CD4-positive, alpha-beta T cell treated with Interleukin-15 for 4 hours (primary cell): ENCODE measurements around the gene PTGES3L.
"Not testable (repeated sequence)": the region's sequence is repeated elsewhere in the genome, so short reads cannot be mapped to it uniquely, and the experiment has no call there.

Experiments used
- DNase-seq: peaks from one replicate; pipeline ENCODE4 v3.0.0-alpha.2; 2020; ENCODE audit warnings: low spot score

Gene PTGES3L

DNA sequence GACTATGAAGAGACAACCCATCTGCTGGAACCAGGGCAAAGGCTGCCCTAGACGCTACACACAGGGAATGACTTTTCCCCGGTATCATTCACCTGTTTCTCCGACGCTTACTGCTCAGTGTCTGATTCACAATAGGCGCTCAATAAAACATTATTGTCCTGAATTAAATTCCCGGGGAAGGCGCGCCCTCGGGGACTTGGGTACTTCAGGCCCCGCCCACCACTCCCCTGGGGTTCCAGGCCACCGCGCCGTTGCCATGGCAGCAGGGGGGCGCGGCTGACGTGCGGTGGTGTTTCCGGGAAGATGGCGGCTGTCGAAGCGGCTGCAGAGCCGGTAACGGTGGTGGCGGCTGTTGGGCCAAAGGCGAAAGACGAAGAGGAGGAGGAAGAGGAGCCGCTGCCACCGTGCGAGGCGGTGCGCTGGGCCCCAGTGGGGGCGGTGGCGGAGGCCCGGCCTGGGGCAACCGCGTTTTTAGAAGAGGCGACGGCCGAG lies 440 bp upstream of the PTGES3L start, which contains the start of gene RUNDC1:
Gene RUNDC1 (plus strand): TSS at position 292 of the 492 bp plus-strand sequence. CDS start 12 bp downstream, at position 304.
- DNase-seq: peak; percentile 89

DNA sequence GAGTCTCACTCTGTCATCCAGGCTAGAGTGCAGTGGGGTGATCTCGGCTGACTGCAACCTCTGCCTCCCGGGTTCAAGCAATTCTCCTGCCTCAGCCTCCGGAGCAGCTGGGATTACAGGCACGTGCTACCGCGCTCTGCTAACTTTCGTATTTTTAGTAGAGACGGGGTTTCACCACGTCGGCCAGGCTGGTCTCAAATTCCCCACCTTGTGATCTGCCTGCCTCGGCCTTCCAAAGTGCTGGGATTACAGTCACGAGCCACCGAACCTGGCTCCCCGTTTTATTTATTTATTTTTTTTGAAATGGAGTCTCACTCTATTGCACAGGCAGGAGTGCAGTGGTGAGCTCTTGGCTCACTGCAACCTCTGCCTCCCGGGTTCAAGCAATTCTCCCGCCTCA lies 4.2 kb downstream of the PTGES3L start:
- not testable (repeated sequence) for DNase-seq

DNA sequence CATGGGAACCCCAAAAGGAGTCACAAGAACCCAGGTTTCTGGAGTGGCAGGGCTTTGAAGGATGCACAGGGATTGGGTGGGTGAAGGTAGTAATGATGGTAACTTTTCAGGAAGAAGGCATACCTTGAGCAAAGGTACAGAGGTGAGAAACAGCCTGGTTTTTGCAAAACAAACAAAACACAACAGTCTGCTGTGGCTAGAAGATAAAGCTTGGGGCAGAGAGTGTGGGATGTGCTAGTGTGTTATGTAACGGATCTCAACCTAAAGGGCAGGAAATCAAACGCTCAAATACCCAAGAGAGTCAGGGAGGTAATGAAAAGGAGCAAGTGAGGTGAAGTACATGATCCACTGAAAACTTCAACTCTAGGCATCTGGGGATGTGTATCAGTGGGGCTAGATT lies 4.6 kb downstream of the PTGES3L start:
- no peak for DNase-seq

DNA sequence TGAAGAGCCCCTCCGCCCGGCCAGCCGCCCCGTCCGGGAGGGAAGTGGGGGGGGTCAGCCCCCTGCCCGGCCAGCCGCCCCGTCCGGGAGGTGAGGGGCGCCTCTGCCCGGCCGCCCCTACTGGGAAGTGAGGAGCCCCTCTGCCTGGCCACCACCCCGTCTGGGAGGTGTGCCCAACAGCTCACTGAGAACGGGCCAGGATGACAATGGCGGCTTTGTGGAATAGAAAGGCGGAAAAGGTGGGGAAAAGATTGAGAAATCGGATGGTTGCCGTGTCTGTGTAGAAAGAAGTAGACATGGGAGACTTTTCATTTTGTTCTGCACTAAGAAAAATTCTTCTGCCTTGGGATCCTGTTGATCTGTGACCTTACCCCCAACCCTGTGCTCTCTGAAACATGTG lies 6.6 kb downstream of the PTGES3L start:
- DNase-seq: not testable (repeated sequence)

DNA sequence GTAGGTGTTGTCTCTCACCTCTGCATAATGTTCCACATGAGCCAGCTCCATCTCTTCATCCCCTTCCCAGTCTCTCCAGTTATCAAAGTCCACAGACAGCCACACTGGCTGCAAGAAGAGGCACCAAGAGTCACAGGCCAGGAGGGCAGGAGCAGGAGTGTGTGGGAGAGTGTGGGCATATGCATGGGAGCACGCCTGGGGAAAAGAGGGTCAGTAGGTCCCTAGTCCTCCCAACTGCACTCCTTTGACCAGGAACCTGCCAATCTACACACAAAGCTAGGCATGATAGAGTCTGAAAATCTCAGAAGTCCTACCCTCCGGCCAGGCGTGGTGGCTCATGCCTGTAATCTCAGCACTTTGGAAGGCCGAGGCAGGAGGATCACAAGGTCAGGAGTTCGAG lies 8.3 kb downstream of the PTGES3L start:
- DNase-seq: no peak

DNA sequence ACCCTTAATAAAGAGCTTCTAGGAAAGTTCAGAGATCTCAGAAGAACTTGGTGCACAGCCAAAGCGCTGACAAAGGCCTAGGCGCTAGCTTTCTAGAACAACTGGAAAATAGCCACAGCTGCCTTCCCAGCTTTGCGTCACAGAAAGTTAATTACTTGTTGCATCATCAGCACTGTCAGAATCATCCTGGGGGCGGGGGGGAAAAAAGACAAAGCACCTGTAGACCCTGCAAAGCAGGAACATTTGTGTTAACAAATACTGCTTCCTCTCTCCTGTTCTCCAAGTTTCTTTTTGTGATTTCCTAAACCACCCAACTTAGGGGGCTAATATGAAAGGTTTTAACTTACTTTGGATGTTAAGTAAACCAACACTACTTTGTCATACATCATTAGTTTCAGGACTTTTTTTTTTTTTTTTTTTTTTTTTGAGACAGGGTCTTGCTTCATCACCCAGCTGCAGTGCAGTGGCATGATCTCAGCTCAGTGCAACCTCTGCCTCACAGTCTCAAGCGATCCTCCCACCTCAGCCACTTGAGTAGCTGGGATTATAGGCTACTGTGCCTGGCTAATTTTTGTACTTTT lies 10.8 kb downstream of the PTGES3L start:
- no peak for DNase-seq

DNA sequence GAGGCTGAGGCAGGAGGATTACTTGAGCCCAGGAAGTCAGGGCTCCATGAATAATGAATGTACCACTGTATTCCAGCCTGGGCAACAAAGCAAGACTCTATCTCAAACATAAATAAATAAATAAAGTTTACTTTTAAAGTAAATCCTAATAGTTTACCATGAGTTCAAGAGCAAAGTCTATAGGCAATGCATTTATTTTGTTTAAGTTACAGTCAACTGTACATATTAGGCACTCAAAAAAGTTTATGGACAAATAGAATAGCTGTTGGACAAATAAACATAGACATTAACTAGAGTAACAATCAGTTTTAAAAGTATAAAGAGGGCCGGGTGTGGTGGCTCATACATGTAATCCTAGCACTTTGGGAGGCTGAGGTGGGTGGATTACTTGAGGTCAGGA lies 12.0 kb downstream of the PTGES3L start:
- no peak for DNase-seq

DNA sequence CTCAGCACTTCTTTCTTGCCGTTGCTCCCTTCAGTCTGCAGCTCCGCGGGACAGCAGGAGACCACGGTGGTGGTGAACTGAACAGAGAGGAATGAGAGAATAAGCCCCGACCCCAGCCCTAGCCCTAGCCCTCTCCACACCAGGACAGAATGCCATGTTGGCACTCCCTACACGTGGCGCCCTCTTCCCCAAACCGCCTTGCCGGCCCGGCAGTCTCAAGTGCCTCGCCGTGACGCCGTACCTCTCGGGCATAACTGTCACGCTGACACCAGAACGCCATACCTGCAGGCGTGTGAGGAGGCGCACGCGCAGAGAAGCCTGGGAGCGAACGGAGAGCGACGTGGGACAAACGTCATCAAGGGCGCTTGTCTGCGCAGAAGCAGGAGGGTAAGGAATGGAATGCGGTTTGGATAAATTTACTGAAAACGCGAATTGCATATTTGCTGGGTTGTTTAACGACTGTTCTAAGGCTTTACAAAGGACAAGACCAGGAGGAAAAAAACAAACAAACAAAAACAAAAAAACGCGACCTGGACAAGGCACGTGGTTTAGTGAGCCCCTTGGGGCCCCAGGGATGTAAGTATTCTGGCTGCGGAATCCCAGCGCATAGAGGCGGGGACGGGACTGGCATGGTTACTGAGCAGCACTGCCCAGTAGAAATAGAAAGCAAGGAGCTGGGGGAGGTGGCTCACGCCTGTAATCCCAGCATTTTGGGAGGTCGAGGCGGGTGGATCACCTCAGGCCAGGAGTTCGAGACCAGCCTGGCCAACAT lies 15.5 kb downstream of the PTGES3L start, which contains the start of gene AARSD1:
Gene AARSD1 (minus strand): TSS at position 294 of the 772 bp plus-strand sequence. CDS start 14 bp downstream, at position 280.
- peak; percentile 92 for DNase-seq

DNA sequence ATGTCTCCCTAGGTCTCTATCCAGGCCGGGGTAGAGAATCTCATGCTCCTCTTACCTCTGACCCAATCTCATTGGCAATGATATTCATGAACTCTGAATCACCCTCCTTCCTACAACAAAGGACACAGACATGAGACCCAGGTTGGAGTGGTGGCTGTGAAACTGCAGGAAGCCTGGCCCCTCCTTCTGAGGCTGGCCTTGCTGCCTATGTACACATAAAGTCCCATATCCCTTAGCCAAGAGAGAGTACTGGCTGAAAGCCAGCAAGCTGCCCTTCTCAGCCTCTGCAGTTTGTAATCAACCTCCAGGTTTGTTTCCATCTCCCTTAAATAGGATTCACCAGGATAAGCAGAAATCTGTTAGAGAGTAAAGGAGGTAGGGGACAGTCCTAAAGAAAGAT lies 26.2 kb downstream of the PTGES3L start:
- DNase-seq: no peak

DNA sequence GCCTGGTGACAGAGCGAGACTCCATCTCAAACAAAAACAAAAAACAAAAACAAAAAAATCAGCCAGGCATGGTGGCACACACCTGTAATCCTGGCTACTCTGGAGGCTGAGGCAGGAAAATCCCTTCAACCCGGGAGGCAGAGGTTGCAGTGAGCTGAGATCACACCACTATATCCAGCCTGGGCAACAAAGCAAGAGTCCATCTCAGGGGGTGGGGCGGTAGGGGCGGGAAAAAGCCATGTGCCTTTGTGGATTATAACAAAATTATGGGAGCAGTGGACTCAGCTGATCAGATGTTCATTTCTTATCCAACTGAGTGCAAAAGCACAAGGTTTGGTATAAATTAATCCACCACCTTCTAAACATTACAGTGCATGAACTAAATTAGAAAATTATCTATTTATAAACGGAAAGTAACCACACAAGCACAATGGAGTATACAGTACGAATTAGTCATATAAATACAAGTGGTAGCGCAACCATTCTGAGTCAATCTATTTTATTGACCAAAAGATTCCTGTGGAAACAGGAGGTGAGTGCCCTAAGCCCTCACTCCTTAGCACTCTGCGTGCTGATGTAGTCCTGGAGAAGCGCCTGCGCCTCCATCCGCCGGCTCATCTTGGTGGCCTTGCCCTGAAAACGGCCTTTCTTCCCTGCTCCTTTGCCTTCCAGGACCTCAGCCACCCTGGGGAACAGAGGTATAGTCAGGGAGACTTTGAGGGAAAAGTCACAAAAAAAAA lies 29.7 kb downstream of the PTGES3L start:
- DNase-seq: no peak

DNA sequence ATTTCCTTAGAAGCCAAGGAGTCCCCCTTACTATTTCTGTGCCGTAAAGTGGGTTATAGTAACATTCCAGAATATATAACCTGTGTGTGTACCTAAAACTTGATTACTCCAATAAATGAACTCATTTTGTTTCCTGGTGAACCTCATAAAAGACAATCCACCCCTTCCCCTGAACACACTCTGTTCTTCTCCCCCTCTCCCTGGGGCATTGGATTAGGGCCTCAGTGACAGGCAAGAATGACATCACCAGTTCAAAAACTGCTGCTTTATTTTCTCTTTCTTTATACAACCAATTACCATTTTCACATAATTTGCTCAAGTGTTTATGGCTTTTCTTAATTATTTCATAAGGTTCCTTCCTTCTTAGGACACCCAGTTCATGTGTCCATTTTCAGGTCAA lies 33.1 kb downstream of the PTGES3L start:
- DNase-seq: no peak

DNA sequence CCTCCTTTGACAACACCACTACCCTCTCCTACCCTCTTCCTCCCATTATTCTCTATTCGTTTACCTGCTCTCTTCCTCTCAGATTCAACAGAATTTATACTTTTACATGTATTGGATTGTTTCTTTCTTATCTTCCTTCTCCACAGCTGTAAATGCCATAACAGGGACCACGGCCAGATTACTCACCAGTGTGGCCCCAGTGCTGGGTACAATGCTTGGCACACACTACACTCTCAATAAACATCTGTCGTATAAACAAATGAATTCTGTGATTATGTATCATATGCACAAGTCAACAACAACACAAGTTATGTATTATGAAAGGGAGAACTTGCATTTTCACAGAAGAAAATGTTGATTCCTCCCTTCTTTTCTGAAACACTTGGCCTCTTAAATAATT lies 35.7 kb downstream of the PTGES3L start:
- no peak for DNase-seq

DNA sequence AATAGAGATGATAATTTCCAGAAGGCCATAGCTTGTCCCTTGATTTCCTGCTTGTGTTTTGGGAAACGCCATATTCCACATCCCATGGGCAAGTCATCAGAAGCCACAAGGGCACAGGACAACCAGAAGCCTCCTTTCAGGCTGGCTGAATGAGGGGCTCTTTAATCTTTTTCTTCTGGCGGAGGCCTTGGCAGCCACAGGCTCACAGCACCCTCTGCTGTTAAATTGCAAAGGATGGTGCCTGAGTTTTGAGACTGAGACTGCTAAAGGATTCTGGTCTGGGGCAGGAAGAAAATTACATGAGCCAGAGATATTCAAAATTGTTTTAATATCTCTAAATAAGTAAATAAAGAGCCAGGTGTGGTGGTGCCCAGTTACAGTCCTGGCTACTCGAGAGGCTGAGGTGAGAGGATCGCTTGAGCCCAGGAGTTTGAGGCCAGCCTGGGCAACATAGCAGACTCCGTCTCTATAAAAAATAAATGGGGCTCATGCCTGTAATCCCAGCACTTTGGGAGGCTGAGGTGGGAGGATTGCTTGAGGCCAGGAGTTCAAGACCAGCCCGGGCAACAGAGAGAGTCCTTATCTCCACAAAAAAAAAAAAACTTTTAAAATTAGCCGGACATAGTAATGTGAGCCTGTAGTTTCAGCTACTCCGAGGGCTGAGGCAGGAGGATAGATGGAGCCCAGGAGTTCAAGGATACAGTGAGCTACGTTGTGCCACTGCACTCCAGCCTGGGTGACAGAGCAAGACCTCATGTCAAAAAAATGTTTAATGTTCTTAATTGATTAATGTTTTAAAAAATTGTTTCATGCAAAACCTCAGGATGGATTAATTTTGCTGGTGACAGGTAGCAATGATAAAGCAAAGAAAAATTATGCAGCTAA lies 41.9 kb downstream of the PTGES3L start:
- no peak for DNase-seq

DNA sequence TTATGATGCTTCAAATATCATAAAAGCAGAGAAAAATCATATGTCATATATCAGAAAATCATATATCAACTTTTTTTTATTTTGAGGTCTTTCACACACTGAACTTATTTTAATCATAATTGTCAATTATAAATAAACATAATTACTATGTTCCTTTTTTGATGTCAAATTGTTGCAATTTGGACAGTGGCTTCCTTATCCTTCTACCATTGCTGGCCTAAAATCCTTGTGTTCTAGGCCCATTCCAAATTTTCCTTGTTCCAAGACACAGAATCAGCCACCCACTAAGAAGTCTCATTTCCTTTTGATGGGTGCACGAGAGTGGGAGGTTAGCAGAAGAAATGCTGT lies 50.4 kb downstream of the PTGES3L start:
- no peak for DNase-seq

DNA sequence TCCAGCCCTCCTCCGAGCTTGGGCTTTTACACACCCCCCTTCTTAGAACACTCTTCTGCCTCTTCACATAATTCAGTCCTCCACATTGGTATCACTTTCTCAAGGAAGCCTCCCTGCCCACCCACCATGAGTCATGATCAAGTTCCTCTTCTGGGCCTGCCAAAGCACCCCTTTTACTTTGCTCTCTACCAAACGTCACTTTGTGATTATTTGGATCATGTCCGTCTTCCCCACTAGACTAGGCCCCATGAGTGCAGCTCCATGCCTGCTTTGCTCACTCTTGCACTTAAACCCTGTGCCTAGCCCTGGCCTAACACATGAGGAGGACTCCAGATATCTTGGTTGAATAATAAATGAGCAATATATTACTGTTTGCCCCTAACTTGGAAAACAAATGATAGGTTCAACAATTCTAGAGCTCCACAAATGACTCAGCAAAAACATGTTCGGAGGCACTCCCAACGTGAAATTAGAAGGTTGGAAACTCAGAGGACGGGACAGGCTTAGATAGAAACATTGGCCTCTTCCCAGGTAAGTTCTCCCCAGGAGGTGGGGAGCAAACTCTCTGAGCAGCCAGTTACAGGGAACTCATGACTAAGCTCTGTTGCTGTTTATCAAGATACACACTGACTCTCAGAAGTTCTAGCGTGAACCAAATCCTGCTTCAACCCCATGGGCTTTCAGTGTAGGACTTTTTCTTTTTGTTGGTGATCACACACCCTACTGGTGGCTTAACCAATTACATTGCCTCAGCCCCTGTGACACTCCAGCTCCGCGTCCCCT lies 51.0 kb downstream of the PTGES3L start:
- DNase-seq: peak; percentile 8

DNA sequence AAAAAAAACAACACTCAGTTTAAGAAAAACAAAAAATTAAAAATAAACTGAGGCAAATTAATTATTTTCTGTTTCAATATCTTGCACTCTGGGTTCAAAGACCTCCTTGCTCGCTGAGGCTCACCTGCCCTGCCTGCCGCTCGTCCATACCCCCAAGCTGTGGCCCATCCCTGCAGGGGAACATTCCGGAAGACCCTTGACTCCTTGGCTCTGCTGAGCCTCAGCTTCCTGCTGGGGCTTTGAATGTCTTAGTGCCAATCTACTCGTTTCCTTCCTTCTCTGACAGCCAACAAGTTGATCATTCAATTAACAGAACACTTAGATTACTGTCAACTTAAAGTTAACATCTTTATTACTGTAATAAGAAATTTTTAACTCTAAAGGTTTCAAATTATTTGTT lies 55.0 kb downstream of the PTGES3L start:
- DNase-seq: no peak

DNA sequence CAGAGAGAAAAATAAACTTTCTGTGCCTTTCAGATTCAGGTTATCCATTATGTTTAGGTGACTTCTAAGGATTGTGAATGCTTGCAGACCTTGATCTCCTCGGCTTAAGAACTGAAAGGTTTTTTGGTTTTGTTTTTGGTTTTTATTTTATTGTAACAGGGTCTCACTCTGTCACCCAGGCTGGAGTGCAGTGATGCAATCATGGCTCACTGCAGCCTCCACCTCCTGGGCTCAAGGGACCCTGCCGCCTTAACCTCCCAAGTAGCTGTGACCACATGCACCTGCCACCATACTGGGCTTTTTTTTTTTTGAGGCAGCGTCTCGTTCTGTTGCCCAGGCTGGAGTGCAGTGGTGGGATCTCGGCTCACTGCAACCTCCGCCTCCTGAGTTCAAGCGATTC lies 56.4 kb downstream of the PTGES3L start:
- DNase-seq: not testable (repeated sequence)

DNA sequence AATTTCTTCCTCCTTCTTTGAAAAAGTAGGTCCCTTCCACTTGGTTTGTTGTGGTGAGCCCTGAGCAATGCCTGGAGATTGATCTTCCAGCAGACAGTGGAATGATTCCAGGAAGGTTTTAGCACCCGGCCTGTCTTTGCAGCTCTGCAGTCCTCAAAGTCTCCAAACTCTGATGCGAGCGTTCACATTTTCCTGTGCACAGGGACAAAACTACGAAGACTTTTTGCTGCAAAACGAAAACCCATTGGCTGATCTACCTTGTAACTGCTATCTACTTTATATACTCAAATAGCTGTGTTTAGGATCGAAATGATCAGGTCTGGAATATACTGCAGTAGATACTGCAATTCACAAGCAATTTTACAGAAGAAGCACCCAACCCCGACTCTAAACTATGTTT lies 57.6 kb downstream of the PTGES3L start:
- DNase-seq: no peak

DNA sequence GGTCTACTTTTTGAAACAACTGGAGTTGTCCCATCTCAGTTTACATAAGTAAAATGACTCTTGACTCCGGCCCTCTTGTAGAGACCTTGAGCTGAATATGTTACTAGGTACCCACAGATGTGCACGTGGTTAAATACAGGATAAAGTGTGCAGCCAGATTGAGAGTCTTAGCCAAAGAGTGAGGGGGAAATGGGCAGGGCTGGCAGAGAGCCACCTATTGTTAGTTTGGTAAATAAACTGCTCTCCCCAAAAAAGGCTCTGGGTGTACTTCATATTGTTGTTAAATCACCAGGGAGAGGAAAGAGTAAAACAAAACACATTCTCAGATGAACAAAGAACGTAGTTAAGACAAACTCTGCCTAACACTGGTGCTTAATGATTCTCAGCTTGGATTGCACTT lies 59.0 kb downstream of the PTGES3L start:
- DNase-seq: no peak

DNA sequence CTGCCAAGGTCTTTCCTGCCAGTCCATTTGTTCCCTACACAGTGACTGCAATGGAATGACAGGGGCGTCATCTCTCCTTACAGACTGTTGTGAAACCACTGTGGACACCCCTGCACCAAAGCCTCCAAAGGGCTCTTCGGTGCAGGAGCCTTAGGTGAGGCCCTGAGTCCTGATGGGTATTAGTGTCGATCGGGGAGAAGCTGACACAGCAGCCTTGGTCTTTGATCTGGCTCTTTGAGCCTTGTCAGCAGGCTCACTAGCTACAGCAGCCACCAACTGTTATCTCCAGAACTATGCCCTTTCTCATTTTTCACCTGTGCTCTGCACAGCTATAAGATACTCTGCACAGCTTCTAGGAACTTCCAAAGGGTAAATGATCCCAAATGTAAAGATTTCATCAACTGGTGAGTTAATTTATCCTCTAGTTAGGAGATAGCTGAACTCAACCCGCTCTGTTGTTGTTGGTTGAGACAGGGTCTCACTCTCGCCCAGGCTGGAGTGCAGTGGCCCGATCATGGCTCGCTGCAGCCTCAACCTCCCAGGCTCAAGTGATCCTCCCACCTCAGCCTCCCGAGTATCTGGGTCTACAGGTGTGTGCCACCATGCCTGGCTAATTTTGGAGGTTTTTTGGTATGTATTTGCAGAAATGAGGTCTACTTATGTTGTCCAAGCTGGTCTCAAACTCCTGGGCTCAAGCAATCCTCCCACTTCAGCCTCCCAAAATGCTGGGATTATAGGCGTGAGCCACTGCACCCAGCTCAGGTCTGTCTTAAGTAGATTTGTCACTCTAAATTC lies 59.6 kb downstream of the PTGES3L start:
- DNase-seq: no peak
